B cell (primary cell): ENCODE data around the gene OR2A12. TPM values are rescaled to one million over a fixed set of nuclear protein-coding genes. Genes with fewer than 3 reads are reported as not detected.

ENCODE experiments used
- ATAC-seq: fragments of 200-7000 bp; cut with Tn5 transposase; one replicate; pipeline ENCODE4 v1.10.0; 2021; ENCODE audit warnings: low read depth, mild to moderate bottlenecking, moderate number of reproducible peaks, moderate library complexity
- CTCF ChIA-PET: fragments of 350-600 bp; sonication (Branson Sonifier 250); formaldehyde crosslinking; loops from one replicate; lab custom pipeline; 2021; ENCODE audit warnings: antibody characterized with exemption, inconsistent platforms; lab: Charles Lee
- POLR2A ChIA-PET: fragments of 350-600 bp; sonication (Branson Sonifier 250); formaldehyde crosslinking; loops from one replicate; lab custom pipeline; 2021; ENCODE audit warnings: antibody characterized with exemption; lab: Charles Lee
- DNase-seq: peaks from one replicate; pipeline ENCODE4 v3.0.0; 2013
- H2AFZ ChIP-seq: 2 replicates; pipeline ENCODE4 v1.6.1; 2012; ENCODE audit warnings: mild to moderate bottlenecking, low read depth, low read length; ENCODE audit not compliant: insufficient read depth, poor library complexity, severe bottlenecking
- H3K27ac ChIP-seq, 2 donors: 1 replicate in 1 of 2; 2 replicates in 1 of 2; pipeline ENCODE4 v1.5.1; 2012 to 2013; ENCODE audit warnings: low read length in 2 of 2, mild to moderate bottlenecking in 2 of 2, moderate library complexity in 1 of 2
- H3K27me3 ChIP-seq, 4 experiments: fragments of 200-600 bp in 1 of 4; sonication (generic) in 1 of 4; replicated peaks in 1 of 4; 1 replicate in 2 of 4; 2 replicates in 2 of 4; pipeline versions ENCODE4 v1.6.1 to v1.7.0; 2013 to 2016; ENCODE audit warnings: low read length in 3 of 4, mild to moderate bottlenecking in 2 of 4, mixed read lengths in 1 of 4, moderate library complexity in 1 of 4; ENCODE audit not compliant: insufficient read depth in 4 of 4, control insufficient read depth in 3 of 4; ENCODE audit errors: control extremely low read depth in 1 of 4
- H3K36me3 ChIP-seq, 2 experiments: replicated peaks in 1 of 2; 1 replicate in 1 of 2; 2 replicates in 1 of 2; pipeline versions ENCODE4 v1.6.1 to v1.7.1; 2013; ENCODE audit warnings: low read length in 1 of 2; ENCODE audit not compliant: insufficient read depth in 2 of 2, control insufficient read depth in 1 of 2; ENCODE audit errors: control extremely low read depth in 1 of 2, extremely low read depth in 1 of 2
- H3K4me1 ChIP-seq, 2 donors: fragments of 200-600 bp in 1 of 2; sonication (generic) in 1 of 2; 1 replicate in 1 of 2; 2 replicates in 1 of 2; pipeline versions ENCODE4 v1.5.1 to v1.6.1; 2013 to 2017; ENCODE audit warnings: low read length in 2 of 2; ENCODE audit not compliant: control insufficient read depth in 2 of 2, insufficient read depth in 2 of 2
- H3K4me2 ChIP-seq: replicated peaks from 2 replicates; pipeline ENCODE3; 2012; ENCODE audit warnings: mild to moderate bottlenecking, low read depth, low read length; ENCODE audit not compliant: poor library complexity, severe bottlenecking
- H3K4me3 ChIP-seq, 5 experiments: fragments of 200-600 bp in 1 of 5; sonication (generic) in 1 of 5; 1 replicate in 3 of 5; 2 replicates in 2 of 5; pipeline versions ENCODE4 v1.5.1 to v1.7.0; 2011 to 2016; ENCODE audit warnings: low read length in 4 of 5, mild to moderate bottlenecking in 4 of 5, low read depth in 2 of 5, control low read depth in 1 of 5, moderate library complexity in 1 of 5; ENCODE audit not compliant: insufficient read depth in 1 of 5; ENCODE audit errors: control extremely low read depth in 1 of 5, extremely low read depth in 1 of 5
- H3K79me2 ChIP-seq: fragments of 200-600 bp; sonication (generic); one replicate; pipeline ENCODE4 v1.6.0; 2016; ENCODE audit warnings: low read length; ENCODE audit not compliant: control insufficient read depth, insufficient read depth
- H3K9ac ChIP-seq: fragments of 200-600 bp; sonication (generic); 2 replicates; pipeline ENCODE4 v1.6.1; 2017; ENCODE audit warnings: mild to moderate bottlenecking, low read length, moderate library complexity
- H3K9me3 ChIP-seq, 3 donors: one replicate each; pipeline versions ENCODE4 v1.6.1 to v1.7.1; 2013; ENCODE audit warnings: low read length in 2 of 3; ENCODE audit not compliant: control insufficient read depth in 2 of 3, insufficient read depth in 1 of 3; ENCODE audit errors: control extremely low read depth in 1 of 3
- H4K20me1 ChIP-seq: 2 replicates; pipeline ENCODE4 v1.6.0; 2012; ENCODE audit warnings: mild to moderate bottlenecking, low read length; ENCODE audit not compliant: insufficient read depth, control insufficient read depth, poor library complexity, severe bottlenecking
- H3K27ac Mint-ChIP-seq: one replicate; pipeline ENCODE4 v1.8.0; 2021; ENCODE audit warnings: mixed read lengths
- H3K27me3 Mint-ChIP-seq: one replicate; pipeline ENCODE4 v1.8.0; 2021; ENCODE audit warnings: mixed read lengths
- H3K4me1 Mint-ChIP-seq: one replicate; pipeline ENCODE4 v1.8.0; 2021; ENCODE audit warnings: mixed read lengths
- H3K4me3 Mint-ChIP-seq: one replicate; pipeline ENCODE4 v1.8.0; 2021; ENCODE audit warnings: mixed read lengths
- H3K9me3 Mint-ChIP-seq: one replicate; pipeline ENCODE4 v1.8.0; 2022; ENCODE audit warnings: mixed read lengths; ENCODE audit not compliant: insufficient read depth
- CTCF ChIP-seq: fragments of 200-600 bp; IDR thresholded peaks from one replicate; pipeline ENCODE4 v1.8.0; 2022; ENCODE audit warnings: antibody characterized with exemption, mild to moderate bottlenecking
- EZH2 ChIP-seq: IDR thresholded peaks from 2 replicates; pipeline ENCODE4 v1.6.1; 2012; ENCODE audit warnings: borderline replicate concordance, low read depth, mild to moderate bottlenecking, moderate library complexity, low read length; ENCODE audit not compliant: insufficient read depth, poor library complexity, severe bottlenecking
- WGBS: methylation state at CpG from one replicate; pipeline ENCODE4 v1.1.5; 2013; ENCODE audit warnings: missing lambda C conversion rate; ENCODE audit not compliant: insufficient coverage; 5-methylcytosine and 5-hydroxymethylcytosine counted together
- intact Hi-C: fragments of 100-400 bp; cut with micrococcal nuclease; formaldehyde crosslinking; loops from one replicate; pipeline ENCODE4 v1.10.0; 2022
- polyA plus RNA-seq: library from polyadenylated mRNA; depleted of rRNA; stranded (reverse); fragments of >200 nt; gene quantifications from 2 replicates; pipeline ENCODE4 v1.2.3, GENCODE V29; 2012
- total RNA-seq, 2 donors: library from RNA; stranded (reverse); fragments of 120-200 nt in 1 of 2; gene quantifications; 1 replicate in 1 of 2; 2 replicates in 1 of 2; pipeline versions ENCODE4 v1.2.3 to v1.2.4, GENCODE V29; 2013 to 2022

The OR2A12 gene
- total and polyA plus RNA-seq, 2 donors (not counting 1 experiment from before 2014, with no cell fraction given), result not detected

- peaks cover 0 to 7% (median 3%) of the 10 kb centered on the region in 4 experiments for H3K27me3 ChIP-seq
- no peaks in the 10 kb centered on the region for H3K9me3 Mint-ChIP-seq
- H3K4me3 ChIP-seq, result no peak overlapping the region
- H3K4me1 Mint-ChIP-seq, result no peaks in the 10 kb centered on the region
- H3K36me3 ChIP-seq, result no peaks in the 10 kb centered on the region
- no peak for ATAC-seq
- H4K20me1 ChIP-seq, result no peaks in the 10 kb centered on the region
- intact Hi-C loops, result no loop called here
- no peak overlapping the region for H3K27ac ChIP-seq
- DNase-seq, result no peak
- no peak overlapping the region for H3K4me2 ChIP-seq
- no peaks in the 10 kb centered on the region for H3K4me1 ChIP-seq
- H3K4me3 Mint-ChIP-seq, result no peak overlapping the region
- TF ChIP-seq CTCF (no peak), EZH2 (no peak)
- H3K27ac Mint-ChIP-seq, result no peak overlapping the region
- peaks cover 7% of the 10 kb centered on the region for H3K27me3 Mint-ChIP-seq
- H3K9me3 ChIP-seq, result no peaks in the 10 kb centered on the region
- ChIA-PET POLR2A (no interaction called here), CTCF (no interaction called here)
- H3K79me2 ChIP-seq, result no peaks in the 10 kb centered on the region
- no peak overlapping the region for H2AFZ ChIP-seq
- WGBS, result 100% methylated on average over 1 of the region's 1 CpG
- no peak overlapping the region for H3K9ac ChIP-seq
Observed at GRCh38 chr7:144037414-144038035, 48.6 kb upstream of the OR2A12 start.

GRCh38 chr7:144038887-144039286 lies 47.2 kb upstream of the OR2A12 start:
- no peaks in the 10 kb centered on the region for H3K4me1 Mint-ChIP-seq
- DNase-seq, result no peak
- no peak overlapping the region for H3K27ac Mint-ChIP-seq
- Histone ChIP-seq H3K4me1 (no peaks in the 10 kb centered on the region), H3K4me2 (no peak overlapping the region), H3K36me3 (no peaks in the 10 kb centered on the region), H3K79me2 (no peaks in the 10 kb centered on the region), H3K4me3 (no peak overlapping the region), H3K9ac (no peak overlapping the region), H3K27ac (no peak overlapping the region), H2AFZ (no peak overlapping the region), H3K9me3 (no peaks in the 10 kb centered on the region), H4K20me1 (no peaks in the 10 kb centered on the region), H3K27me3 (peaks cover 0 to 7% (median 0%) of the 10 kb centered on the region in 4 experiments)
- ChIA-PET POLR2A (no interaction called here), CTCF (no interaction called here)
- no peaks in the 10 kb centered on the region for H3K27me3 Mint-ChIP-seq
- no peaks in the 10 kb centered on the region for H3K9me3 Mint-ChIP-seq
- TF ChIP-seq EZH2 (no peak), CTCF (no peak)
- intact Hi-C loops, result no loop called here
- ATAC-seq, result no peak
- WGBS, result no CpG with 5 or more reads among the region's 4 CpGs
- no peak overlapping the region for H3K4me3 Mint-ChIP-seq
